Jurkat, Clone E6-1 (cell line): ENCODE measurements around the gene NPPA.
"Not testable (repeated sequence)": the region's sequence is repeated elsewhere in the genome, so short reads cannot be mapped to it uniquely, and the experiment has no call there.

Experiments
- DNase-seq: peaks from one replicate; pipeline ENCODE4 v3.0.0-alpha.2; 2011; ENCODE audit warnings: low read depth, low spot score
- H3K4me3 ChIP-seq: 2 replicates; pipeline ENCODE4 v1.5.1; 2011; ENCODE audit warnings: mild to moderate bottlenecking, low read length, control low read depth, moderate library complexity

Gene NPPA

DNA sequence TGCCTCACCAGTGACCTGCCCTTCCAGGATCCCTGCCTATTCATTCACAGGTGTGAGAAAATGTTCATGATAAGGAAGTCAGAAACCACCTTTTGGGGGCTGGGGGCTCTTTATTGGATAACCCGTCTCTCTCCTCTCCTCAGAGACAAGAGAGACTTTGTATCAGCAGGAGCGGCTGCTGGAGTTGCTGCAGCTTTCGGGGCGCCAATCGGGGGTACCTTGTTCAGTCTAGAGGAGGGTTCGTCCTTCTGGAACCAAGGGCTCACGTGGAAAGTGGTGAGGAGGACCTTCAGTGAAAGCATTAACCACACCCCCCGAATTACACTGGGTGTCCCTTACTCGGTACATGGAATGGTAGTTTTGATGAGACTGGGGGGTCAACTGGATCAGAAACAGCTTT, 20.6 kb downstream of the NPPA start:
- no peak for DNase-seq
- no peak overlapping the region for H3K4me3 ChIP-seq

DNA sequence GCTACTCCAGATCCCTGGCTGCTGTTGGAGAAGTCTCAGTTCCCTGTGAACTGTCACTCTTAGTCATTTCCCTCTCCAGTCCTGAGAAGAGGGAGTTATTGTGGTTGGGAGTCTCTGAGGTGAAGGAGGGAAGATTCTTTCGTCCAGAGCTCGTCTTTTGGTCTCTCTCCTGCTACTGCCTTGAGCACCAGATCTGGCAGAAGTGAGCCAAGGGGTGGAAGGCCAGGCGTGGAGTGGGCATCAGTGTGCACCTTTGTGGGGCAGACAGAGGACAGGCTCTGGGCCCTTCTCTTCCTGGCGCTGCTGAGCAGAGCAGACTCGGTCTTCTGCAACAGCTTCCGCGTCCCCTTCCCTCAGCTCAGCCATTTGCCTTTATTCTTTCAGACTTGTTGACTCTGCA, 22.5 kb downstream of the NPPA start:
- H3K4me3 ChIP-seq, result no peak overlapping the region
- DNase-seq, result no peak

DNA sequence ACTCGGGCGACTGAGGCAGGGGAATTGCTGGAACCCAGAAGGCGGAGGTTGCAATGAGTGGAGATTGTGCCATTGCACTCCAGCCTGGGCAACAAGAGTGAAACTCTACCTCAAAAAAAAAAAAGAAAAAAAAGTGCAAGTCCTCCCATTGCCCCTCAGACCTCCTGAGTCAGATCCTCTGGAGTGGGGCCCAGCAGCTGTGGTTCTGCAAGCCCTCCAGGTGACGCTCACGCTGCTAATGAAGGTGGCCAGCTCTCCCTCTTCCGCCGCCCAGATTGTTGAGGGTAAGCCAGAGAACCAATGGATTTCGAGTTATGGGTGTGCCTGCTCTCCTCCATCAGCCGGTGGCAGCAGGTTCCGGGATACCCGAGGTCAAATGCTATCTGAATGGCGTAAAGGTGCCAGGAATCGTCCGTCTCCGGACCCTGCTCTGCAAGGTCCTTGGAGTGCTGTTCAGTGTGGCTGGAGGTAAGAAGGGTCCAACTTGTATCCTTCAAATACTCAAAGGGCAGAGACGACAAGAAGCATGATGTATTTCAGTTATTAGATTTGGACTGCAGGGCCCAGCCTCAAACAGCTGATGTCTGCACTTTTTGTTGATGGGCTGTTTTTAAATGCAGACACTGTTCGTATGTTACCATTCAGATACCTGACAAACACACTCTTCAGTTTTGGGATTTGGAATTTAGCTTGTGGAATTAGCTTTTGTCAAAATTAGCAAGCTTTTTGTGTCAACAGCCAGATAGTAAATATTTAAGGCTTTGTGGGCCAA, 24.0 kb downstream of the NPPA start:
- no peak overlapping the region for H3K4me3 ChIP-seq
- DNase-seq, result no peak

DNA sequence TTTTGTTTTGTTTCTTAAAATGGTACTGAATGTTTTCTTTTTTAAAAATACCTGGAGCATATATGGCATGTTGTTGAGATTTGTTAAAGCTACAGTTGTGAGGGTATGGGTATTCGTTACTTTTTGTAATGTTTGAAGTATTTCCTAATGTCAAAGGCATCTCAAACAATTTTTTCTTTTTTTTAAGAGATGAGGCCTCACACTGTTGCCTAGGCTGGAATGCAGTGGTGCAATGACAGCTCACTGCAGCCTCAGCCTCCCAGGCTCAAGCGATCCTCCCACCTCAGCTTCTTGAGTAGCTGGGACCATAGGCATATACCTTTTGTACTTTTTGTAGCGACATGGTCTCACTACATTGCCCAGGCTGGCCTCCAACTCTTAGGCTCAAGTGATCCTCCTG, 25.5 kb downstream of the NPPA start:
- H3K4me3 ChIP-seq, result no peak overlapping the region
- DNase-seq, result no peak

DNA sequence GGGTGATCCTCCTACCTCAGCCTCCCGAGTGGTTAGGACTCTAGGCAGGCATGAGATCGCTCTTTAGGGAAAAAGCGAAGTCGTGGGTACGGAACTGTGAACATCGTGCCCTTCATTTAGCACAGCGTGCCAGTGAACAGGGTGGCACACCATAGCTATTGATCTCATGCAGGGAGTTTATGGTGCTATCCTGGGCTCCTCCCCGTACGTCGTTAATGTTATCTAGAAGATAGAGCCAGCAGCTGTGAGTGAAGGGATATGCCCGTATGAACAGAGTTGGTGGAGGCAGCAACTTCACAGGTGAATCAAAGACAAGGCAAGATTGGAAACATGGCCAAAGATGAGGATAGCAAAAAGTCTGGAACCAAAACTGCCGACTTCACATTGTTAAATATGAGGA, 30.4 kb downstream of the NPPA start:
- DNase-seq, result no peak
- no peak overlapping the region for H3K4me3 ChIP-seq

DNA sequence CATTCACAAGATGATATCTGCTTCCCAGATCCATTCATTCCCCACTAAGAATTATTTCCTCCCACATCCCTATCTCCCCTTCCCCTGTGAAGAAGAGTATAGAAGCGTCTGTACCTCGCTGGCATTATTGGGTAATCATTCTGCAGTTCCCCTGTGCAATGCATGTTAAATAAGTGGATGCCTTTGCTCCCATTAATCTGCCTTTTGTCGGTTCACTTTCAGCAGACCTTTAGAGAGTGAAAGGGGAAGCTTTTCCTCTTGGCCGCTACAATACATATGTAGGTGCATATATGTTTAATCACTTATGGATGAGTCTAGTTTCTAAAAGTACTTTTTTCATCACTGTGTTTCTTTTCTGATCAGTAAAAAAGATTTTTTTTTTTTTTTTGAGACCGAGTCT, 34.6 kb downstream of the NPPA start:
- no peak for DNase-seq
- H3K4me3 ChIP-seq, result no peak overlapping the region

DNA sequence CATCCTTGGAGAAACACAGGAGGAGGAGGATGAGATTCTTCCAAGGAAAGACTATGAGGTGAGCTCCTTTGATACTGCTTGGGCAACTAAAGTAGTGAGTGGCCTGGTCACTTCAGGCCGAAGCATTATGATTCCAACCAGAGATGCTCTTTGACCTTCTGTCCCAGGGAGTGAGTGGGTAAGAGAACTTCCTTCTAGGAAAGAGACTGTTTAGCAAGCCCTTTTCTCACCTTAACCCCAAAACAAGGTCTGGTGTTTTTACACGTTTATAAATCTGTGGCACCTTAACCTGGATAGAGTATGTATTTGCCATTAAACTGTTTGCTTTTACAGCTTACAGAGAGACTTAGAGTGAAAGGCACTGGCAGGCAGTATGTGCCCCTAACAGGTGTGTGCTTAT, 40.5 kb downstream of the NPPA start:
- no peak for DNase-seq

DNA sequence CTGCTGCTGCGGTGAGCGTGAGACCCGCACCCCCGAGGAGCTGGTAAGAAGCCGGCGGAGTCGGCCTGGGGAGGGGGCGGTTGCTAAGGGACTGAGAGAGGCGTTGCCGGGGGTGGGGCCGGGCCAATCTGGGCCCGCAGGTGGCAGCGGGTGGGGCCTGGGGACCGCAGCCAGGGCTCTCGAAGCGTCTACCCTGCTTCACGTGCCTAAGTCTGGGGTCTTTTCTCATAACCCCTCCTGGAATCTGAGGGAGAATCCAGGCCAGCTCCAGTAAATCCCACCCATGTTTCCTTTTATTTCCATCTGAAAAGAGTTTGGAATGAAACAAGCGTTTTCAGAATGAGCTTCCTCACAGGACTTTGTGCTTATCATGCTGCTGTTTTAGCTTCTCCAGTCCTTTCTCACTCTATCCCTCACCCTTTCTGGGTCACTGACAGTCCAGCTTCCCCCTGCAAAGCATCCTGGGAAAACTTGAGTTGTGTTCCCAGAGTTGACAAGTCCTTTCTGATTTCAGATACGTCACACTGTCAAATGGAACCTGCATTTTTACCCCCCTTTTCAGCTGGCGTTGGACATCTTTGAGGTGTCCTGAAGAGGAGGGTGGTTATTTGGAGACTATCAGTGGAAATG, 41.2 kb downstream of the NPPA start:
- H3K4me3 ChIP-seq, result peak overlapping the region; percentile 92
- no peak for DNase-seq

More for the DNA sequence above, 40.5 kb downstream of the NPPA start:
- H3K4me3 ChIP-seq, result peak overlapping the region; percentile 92

DNA sequence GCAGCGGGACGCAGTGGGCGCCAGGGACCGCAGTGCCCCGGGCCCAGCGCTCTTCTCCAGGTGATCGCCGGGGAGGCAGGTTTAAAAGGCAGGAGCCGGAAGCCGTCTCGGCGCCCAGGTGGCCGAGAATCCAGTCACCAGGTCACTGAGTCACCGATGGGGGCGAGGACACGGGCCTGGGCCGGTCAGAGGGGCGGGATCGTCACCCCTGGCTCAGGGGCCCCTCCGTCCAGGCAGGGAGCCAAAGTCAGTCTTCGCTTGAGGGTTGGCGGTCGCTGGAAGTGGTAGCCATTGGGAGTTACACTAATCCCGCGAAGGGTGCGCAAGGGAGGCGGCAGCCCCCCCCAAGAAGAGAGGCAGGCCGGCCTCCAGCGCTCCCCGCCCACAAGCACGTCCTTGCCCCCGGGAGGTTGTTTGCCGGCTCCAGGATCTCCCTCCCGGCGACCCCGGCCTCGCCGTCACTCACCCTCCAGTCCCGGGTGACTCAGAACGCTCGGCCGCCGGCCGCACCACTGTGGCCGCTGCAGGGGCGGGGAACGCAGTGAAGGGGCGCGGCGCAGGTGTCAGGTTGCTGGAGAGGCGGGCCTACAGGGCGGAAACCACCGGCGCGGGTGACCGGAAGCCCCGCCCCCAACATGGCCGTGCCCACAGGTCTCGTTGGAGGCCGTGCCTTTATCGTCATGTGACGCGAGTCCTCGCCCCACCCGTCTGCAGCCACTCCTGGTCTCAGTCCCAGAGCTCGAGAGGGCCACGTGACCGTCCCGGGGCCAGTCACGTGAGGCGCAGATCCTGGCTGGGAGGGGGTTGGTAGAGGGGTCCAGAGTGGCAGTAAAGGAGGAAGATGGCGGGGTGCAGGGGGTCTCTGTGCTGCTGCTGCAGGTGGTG, 41.9 kb downstream of the NPPA start, which contains the start of the genes CLCN6 and MTHFR:
Gene CLCN6, plus strand, starts transcription at position 770 of the 885 bp plus-strand sequence. Its CDS starts 72 bp downstream, at position 842.
Gene MTHFR, minus strand, starts transcription at position 543 of the 885 bp plus-strand sequence. CDS start 2,848 bp downstream, outside the sequence.
- peak within 1 kb of the TSS; percentile 92 for H3K4me3 ChIP-seq
- peak; percentile 97 for DNase-seq

DNA sequence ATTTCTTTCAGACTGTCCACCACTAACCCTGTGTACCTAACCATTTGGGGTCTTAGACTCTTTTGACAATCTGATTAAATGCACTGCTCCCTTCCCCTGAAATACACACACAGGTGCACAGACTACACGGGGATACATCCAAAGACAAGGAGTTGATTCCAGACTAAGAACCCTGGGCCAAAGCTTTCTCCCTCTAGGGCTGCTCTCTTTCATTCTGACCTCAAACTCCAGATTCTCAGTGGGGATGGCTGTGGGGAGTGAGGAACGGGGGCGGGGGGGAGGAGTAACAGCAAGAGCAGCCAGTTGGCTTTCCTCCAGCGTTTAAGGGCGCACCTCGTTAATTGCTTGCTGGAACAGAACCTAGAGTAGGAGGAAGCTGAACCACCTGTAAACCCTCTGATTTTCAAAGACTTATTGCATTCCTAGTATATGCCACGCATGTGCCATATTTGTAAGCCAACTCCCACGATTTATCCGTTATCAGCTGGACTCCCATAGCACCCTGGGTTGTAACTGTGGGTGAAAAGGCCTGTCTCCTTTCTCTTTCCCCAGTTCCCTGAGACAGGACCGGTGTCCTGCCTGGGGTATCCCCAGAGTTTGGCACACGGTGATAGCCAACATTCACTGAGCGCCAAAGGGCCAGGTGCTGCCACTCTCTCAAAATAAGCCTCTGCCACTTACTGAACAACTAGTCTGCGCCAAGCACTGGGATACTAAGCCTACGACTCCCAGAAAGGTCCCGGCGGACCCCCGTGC, 42.7 kb downstream of the NPPA start:
- DNase-seq, result peak; percentile 37
- peak overlapping the region; percentile 92 for H3K4me3 ChIP-seq

DNA sequence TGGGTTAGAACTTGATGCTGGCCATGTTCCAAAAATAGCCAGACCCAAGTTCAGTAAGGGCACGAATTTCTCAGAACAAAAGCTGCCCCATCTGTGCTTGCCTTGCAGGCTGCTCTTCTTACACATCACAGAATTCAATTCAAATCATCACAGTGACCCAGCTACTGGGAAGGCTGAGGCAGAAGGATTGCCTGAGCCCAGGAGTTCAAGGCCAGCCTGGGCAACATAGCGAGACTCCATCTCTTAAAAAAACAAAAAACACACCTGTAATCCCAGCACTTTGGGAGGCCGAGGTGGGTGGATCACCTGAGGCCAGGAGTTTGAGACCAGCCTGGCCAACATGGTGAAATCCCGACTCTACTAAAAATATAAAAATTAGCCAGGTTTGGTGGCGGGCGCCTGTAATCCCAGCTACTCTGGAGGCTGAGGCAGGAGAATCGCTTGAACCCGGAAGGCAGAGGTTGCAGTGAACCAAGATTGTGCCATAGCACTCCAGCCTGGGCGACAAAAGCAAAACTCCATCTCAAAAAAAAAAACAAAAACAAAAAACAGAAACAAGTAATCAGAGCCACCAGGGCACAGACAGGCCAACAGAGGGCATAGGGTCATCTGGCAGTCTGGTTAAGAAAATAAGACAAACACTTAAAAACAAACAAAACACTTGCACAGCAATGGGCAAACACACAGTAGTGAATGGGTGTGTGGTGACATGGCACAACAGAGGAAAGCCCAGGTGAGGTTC, 43.5 kb downstream of the NPPA start:
- peak overlapping the region; percentile 92 for H3K4me3 ChIP-seq
- DNase-seq, result not testable (repeated sequence)

DNA sequence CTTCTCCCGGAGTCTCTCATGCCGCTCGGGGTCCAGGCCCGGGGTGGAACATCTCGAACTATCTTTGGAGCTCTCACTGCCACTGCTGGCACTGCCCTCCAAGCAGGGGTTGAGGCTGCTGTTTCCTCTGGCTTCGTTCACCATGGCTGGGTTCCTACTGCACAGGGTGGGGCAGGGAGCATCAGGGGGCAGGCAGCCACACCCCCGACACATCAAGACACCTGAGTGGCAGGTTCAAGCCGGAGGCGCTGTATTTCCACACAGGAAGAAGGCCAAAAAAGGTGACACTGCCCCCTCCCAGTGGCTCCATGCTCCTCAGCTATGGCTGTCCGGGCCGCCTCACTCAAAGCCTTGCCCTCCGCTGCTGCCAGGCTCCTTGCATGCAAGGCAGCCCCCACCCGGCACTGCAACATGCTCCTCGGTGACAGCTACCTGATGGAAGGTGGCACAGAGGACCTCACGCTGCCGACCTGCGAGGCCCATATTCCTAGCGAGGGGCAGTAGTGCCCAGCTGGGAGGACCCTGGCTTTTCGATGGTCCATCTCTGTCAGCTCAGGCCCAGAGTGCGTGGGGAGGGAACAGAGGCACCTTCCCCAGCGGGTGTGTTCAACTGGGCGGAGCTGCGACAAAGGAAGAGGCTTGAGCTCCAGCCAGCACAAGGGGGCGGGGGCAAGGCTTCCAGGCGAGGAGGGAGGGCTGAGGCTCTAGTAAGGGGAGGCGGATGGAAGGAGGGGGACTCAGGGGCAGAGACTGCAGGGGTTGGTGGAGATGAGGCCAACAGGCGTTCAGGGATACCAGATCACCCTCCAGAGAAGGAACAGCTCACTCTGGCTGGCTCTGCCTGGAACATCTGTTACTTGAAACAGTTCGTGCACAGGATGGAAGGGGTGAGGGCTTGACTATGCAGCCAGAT, 44.4 kb downstream of the NPPA start:
- DNase-seq, result peak; percentile 88

DNA sequence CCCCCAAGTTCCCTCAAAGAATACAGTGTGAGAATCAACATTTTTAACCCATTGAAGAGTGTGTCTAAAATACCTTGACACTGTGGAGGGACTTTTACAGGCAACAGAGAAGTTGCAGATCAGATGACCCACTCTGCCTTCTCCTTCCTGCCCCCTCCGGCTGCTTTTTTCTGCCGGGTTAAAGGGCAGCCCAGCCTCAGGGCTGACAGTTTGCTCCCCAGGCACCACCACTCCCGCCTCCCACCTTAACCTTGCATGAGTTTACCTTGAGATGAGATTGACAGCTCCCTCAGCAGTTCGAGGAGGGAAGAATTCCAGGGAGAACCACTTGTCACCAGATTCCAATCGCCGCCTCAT, 45.0 kb downstream of the NPPA start:
- H3K4me3 ChIP-seq, result no peak overlapping the region
- no peak for DNase-seq

More for the DNA sequence above, 44.4 kb downstream of the NPPA start:
- H3K4me3 ChIP-seq, result peak overlapping the region; percentile 17

DNA sequence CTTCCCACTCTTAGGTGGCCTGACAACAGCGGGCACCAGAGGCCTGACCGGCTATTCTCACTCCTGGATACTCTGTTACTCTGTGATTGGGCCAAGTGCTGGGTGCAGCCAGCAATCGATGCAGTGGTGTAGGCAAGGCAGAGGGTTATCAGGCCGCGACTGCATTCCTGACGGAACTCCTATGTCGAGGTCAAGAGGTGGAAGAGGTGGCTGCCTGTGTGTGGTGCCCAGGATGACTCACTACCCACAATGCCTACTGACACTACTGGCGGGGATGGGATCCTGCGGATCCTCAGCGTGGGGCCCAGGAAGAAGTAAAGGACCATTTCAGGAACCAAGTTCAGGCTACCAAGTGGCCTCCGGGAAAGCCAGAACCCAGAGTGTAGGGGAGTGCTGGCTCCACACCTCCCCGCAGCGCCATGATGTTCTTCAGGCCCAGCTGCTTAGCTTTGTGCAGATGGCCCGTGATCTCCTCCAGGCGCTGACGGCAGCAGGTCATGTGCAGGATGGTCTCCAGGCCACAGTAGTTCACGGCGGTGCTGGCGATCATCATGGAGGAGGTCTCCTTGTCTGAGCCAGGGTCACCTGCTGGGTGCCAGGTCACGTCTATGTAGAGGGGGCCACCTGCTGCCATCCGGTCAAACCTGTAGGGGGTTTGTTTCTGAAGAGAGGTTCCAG, 46.7 kb downstream of the NPPA start:
- no peak for DNase-seq
- H3K4me3 ChIP-seq, result no peak overlapping the region

DNA sequence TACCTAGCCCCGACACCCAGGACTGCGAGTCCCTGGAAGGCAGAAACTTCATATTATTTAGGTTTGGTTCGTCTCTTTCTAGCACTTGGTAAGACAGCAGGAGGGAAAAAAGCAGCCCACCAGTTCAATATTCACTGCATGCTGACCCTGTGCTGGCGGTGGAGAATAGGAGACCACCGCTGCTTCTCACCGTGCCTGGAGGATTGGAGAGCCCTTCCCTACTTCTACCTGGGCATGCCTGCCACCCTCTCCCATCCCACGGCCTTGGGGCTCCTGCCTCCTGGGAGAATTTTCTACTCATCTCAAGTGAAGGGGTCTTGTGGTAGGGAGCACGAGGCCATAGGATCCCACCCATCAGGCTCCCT, 47.2 kb downstream of the NPPA start:
- no peak for DNase-seq

DNA sequence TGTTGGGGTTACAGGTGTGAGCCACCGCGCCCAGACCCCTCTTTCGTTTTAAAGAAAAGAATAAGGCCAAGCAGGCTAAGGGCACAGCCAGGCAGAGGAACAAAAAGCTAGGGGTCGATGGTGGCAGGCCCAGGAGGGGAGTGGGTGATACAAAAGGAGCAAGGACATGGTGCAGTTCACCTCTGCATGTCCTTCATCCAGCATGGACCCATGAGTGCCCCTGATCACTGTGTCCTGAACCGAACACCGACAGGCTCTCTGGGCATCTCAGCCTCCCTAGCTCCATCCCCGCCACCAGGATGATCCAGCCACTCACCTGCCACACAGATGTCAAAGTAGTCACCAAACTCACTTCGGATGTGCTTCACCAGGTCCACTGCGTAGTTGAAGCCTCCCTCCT, 47.7 kb downstream of the NPPA start:
- no peak for DNase-seq
- no peak overlapping the region for H3K4me3 ChIP-seq

More for the DNA sequence above, 47.2 kb downstream of the NPPA start:
- no peak overlapping the region for H3K4me3 ChIP-seq

DNA sequence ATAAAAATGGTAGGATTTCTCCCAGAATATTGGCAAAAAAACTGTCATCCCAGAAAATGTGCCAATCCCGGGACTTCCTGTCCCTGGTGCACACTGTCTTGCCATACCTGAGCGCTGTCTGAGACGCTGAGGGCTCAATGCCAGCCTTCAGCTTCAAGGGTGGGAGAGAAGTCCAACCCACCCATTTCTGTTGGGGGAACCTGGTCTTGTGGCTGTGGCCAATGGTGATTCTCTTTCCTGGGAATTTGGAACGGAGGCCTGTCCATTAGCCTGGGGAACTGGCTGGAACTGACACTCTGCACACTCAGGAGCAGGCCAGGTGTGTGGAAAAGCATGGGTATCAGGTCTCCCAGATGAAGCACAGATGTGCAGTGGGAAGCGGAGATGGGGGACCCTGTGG, 48.5 kb downstream of the NPPA start:
- H3K4me3 ChIP-seq, result no peak overlapping the region
- DNase-seq, result no peak
